Muscle of leg (tissue), 11 donors: ENCODE data around the gene ALKBH3. TPM values are rescaled to one million over a fixed set of nuclear protein-coding genes. Genes with fewer than 3 reads are reported as not detected.

ENCODE experiments used
- DNase-seq: peaks from one replicate; pipeline ENCODE4 v3.0.0; 2013
- H3K27ac ChIP-seq: one replicate; pipeline ENCODE4 v1.5.1; 2013; ENCODE audit warnings: mild to moderate bottlenecking, low read length, control low read depth
- H3K27me3 ChIP-seq: one replicate; pipeline ENCODE4 v1.6.1; 2013; ENCODE audit warnings: low read length; ENCODE audit not compliant: control insufficient read depth, insufficient read depth
- H3K36me3 ChIP-seq: one replicate; pipeline ENCODE4 v1.6.1; 2013; ENCODE audit warnings: low read length; ENCODE audit not compliant: control insufficient read depth, insufficient read depth
- H3K4me1 ChIP-seq: one replicate; pipeline ENCODE4 v1.6.1; 2013; ENCODE audit warnings: low read length; ENCODE audit not compliant: control insufficient read depth, insufficient read depth
- H3K4me3 ChIP-seq: one replicate; pipeline ENCODE4 v1.5.1; 2013; ENCODE audit warnings: low read length, control low read depth
- H3K9me3 ChIP-seq: replicated peaks from 2 replicates; pipeline ENCODE4 v1.6.1; 2013; ENCODE audit warnings: low read depth, low read length; ENCODE audit not compliant: control insufficient read depth
- WGBS: methylation state at CpG from one replicate; pipeline ENCODE4 v1.1.5; 2013; ENCODE audit warnings: missing lambda C conversion rate; ENCODE audit not compliant: insufficient coverage; 5-methylcytosine and 5-hydroxymethylcytosine counted together
- polyA plus RNA-seq, 8 donors: library from polyadenylated mRNA; unstranded; fragments of 120-200 nt; gene quantifications; one replicate each; pipeline versions ENCODE4 v1.2.1 to v1.2.3, GENCODE V29; 2013; ENCODE audit warnings: inconsistent platforms in 1 of 8, low replicate concordance in 1 of 8; ENCODE audit not compliant: insufficient read length in 8 of 8, insufficient read depth in 1 of 8
- total RNA-seq: library from RNA; stranded (reverse); fragments of 120-200 nt; gene quantifications from one replicate; pipeline ENCODE4 v1.2.4, GENCODE V29; 2013

The ALKBH3 gene
- total and polyA plus RNA-seq, 9 donors: 18.1 to 31.5 (median 22.8) TPM

GRCh38 chr11:43920598-43921419, 40.2 kb downstream of the ALKBH3 start:
- no peaks in the 10 kb centered on the region for H3K9me3 ChIP-seq
- peaks cover 52% of the 10 kb centered on the region for H3K4me1 ChIP-seq
- peak overlapping the region; percentile 45 for H3K27ac ChIP-seq
- H3K27me3 ChIP-seq: no peaks in the 10 kb centered on the region
- DNase-seq: peak; percentile 68
- H3K36me3 ChIP-seq: peaks cover 36% of the 10 kb centered on the region
- WGBS: 85% methylated on average over 2 of the region's 10 CpGs
- no peak overlapping the region for H3K4me3 ChIP-seq

DNA sequence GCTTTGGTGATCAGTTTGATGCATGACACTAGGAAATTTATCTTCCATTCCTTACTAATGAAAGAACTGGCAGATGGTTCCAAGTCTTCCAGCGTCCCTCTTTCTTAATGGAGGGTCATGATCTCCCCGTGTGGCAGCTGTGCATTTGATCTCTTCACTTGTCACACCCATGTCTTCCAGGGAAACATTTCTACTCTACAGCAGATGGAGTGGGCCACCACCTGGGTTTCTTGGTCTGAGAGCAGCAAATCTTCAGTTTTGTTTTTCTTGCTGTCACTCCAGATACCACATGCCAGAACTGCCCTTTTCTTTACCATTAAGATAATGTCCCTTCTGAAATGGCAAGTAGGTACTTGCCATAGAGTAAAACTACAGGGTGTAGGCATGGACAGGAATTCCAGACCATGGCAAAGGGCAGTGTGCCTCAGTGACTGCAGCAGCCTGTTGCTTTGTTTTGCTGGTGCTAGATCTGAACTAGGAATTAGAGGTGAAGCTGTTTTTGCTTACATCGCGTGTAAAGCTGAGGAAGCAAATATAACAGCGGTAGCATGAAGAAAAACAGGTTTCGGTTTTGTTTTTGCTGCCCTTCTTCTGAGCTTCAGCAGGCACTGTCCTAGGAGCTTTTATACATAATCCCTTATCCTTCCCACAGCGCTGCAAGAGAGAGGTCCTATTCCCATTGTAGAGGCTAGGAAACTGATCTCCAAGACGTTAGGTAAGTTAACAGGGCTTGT, 41.1 kb downstream of the ALKBH3 start:
- H3K4me3 ChIP-seq: no peak overlapping the region
- 72% methylated on average over 5 of the region's 8 CpGs for WGBS
- no peaks in the 10 kb centered on the region for H3K9me3 ChIP-seq
- H3K27ac ChIP-seq: peak overlapping the region; percentile 15
- peaks cover 34% of the 10 kb centered on the region for H3K36me3 ChIP-seq
- DNase-seq: no peak
- H3K27me3 ChIP-seq: no peaks in the 10 kb centered on the region
- H3K4me1 ChIP-seq: peaks cover 60% of the 10 kb centered on the region

DNA sequence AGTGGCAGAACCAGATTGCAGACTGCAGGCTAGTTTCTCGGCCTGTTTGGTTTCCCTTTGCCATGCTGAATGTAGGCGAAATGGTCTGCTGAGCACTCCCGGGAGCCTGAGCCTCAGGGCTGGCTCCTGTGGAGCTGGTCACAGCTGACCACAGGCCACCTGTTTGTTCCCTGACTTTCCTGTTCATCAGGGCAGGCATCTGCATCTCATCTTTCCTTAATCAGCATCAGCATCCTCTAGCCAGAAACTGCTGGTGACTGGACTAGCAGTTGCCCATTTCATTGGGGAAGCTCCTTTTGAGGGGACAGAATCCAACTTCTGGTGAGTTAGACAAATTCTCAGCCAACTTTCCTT, 41.6 kb downstream of the ALKBH3 start:
- Histone ChIP-seq H3K36me3 (peaks cover 34% of the 10 kb centered on the region), H3K4me3 (no peak overlapping the region), H3K4me1 (peaks cover 63% of the 10 kb centered on the region), H3K9me3 (no peaks in the 10 kb centered on the region), H3K27ac (peak overlapping the region; percentile 15), H3K27me3 (no peaks in the 10 kb centered on the region)
- 75% methylated on average over 3 of the region's 3 CpGs for whole genome bisulfite sequencing
- DNase-seq: no peak

DNA sequence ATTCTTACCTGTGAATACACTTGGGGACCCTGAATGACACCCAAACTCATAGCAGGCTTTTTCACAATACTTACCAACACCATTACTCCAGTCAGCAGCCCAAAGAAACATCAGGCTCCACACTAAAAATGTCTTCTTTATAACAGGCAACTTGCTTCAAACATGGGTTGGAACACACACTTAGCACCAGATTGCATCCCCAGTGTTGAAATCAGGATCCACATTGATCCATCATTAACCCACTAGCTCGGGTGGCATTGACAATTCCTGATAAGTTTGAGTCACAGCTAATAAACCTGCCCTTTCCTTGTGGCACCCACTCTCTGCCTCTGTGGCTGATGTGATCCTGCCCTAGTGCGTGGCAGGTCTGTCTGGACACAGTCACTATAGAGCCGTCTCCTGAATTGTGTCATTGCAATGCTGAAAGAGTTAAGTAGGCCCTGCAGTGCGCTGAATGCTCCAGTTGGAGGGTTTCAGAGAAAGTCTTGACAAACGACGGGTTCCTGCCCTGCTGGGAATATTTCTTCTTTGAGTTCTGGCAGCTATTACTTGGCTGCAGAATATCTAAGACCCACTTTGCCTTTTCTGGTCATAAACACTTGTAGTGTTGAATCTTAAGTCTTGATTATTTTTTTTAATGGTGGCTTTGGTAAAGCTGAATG, 42.2 kb downstream of the ALKBH3 start:
- H3K4me1 ChIP-seq: peaks cover 67% of the 10 kb centered on the region
- 46% methylated on average over 5 of the region's 6 CpGs for WGBS
- DNase-seq: no peak

GRCh38 chr11:43923406-43924111, 42.9 kb downstream of the ALKBH3 start:
- peak overlapping the region; percentile 82 for H3K27ac ChIP-seq
- H3K9me3 ChIP-seq: no peaks in the 10 kb centered on the region
- 13% methylated on average over 4 of the region's 8 CpGs for WGBS
- no peaks in the 10 kb centered on the region for H3K27me3 ChIP-seq
- H3K4me3 ChIP-seq: no peak overlapping the region
- H3K4me1 ChIP-seq: peaks cover 67% of the 10 kb centered on the region
- peak; percentile 89 for DNase-seq
- H3K36me3 ChIP-seq: peaks cover 34% of the 10 kb centered on the region

More for the DNA sequence above, 42.2 kb downstream of the ALKBH3 start:
- H3K27me3 ChIP-seq: no peaks in the 10 kb centered on the region
- no peak overlapping the region for H3K4me3 ChIP-seq
- peaks cover 34% of the 10 kb centered on the region for H3K36me3 ChIP-seq
- no peaks in the 10 kb centered on the region for H3K9me3 ChIP-seq
- H3K27ac ChIP-seq: peak overlapping the region; percentile 82

DNA sequence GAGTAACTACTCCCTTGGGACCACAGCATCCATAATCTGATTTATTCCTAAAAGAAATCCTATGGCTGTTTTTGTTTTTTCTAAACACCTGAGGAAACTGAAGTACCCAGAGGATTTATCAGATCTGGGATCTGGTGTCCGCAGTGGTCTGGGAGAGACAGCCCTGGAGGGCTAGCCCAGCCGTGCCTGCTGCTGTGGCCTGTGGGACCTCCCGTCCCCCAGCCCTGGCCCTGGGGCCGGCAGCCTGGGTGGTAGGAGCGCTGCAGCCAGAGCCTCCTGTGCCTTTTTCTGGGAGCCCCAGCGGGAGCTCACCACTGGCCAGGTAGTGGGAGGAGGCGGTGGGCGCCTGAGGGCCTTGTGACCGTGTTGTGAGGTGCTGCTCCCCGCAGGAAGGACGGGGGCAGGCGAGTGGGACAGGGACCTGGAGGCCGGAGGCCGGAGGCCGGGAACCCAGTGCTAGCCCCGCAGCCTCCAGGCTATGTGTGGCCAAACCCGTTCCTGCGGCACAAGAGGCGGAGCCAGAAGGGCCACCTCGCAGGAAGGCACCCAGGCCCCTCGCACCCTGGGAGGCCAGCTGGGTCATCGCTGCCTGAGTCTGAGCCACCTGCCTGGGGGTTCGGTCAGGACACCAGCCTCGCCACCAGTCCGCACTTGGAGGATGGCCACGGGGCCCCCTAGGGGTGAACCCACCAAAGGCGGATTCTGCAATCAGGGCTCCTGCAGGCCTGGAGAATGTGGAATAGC, 43.7 kb downstream of the ALKBH3 start:
- Histone ChIP-seq H3K36me3 (peaks cover 27% of the 10 kb centered on the region), H3K9me3 (no peaks in the 10 kb centered on the region), H3K27ac (peak overlapping the region; percentile 82), H3K4me1 (peaks cover 67% of the 10 kb centered on the region), H3K4me3 (no peak overlapping the region), H3K27me3 (no peaks in the 10 kb centered on the region)
- 83% methylated on average over 23 of the region's 27 CpGs for WGBS
- no peak for DNase-seq

GRCh38 chr11:43925063-43925931, 44.7 kb downstream of the ALKBH3 start:
- Histone ChIP-seq H3K36me3 (peaks cover 19% of the 10 kb centered on the region), H3K4me1 (peaks cover 63% of the 10 kb centered on the region), H3K27ac (peak overlapping the region; percentile 36), H3K9me3 (no peaks in the 10 kb centered on the region), H3K4me3 (no peak overlapping the region), H3K27me3 (no peaks in the 10 kb centered on the region)
- no peak for DNase-seq
- WGBS: 77% methylated on average over 8 of the region's 14 CpGs

GRCh38 chr11:43925932-43926505, 45.4 kb downstream of the ALKBH3 start:
- Histone ChIP-seq H3K27ac (no peak overlapping the region), H3K4me3 (no peak overlapping the region), H3K9me3 (no peaks in the 10 kb centered on the region), H3K36me3 (peaks cover 12% of the 10 kb centered on the region), H3K27me3 (no peaks in the 10 kb centered on the region), H3K4me1 (peaks cover 60% of the 10 kb centered on the region)
- 19% methylated on average over 9 of the region's 12 CpGs for WGBS
- no peak for DNase-seq
